HCT116 (cell line): ENCODE measurements around the gene VTI1B.

Experiments used
- CTCF ChIP-seq, 3 experiments: fragments of 200-600 bp in 1 of 3; sonication (generic) in 1 of 3; IDR thresholded peaks in 2 of 3; conservative IDR thresholded peaks in 1 of 3; 2 replicates each; pipeline ENCODE4 v1.5.1; 2012 to 2017; ENCODE audit warnings: low read depth in 2 of 3, low read length in 2 of 3, antibody characterized with exemption in 1 of 3, borderline replicate concordance in 1 of 3, control low read depth in 1 of 3, mild to moderate bottlenecking in 1 of 3, mixed read lengths in 1 of 3, mixed run types in 1 of 3, moderate library complexity in 1 of 3; ENCODE audit not compliant: insufficient read depth in 1 of 3
- EGR1 ChIP-seq: IDR thresholded peaks from 2 replicates; pipeline ENCODE4 v1.6.1; 2012; ENCODE audit warnings: low read depth
- JUND ChIP-seq: IDR thresholded peaks from 2 replicates; pipeline ENCODE4 v1.6.1; 2012
- POLR2A ChIP-seq: IDR thresholded peaks from 2 replicates; pipeline ENCODE4 v1.7.0; 2011; ENCODE audit warnings: borderline replicate concordance; ENCODE audit not compliant: insufficient read depth, insufficient read length; ENCODE audit errors: extremely low read depth
- POLR2AphosphoS5 ChIP-seq: IDR thresholded peaks from 2 replicates; pipeline ENCODE4 v1.6.1; 2011; ENCODE audit warnings: mild to moderate bottlenecking, low read depth, low read length, moderate library complexity
- RAD21 ChIP-seq: IDR thresholded peaks from 2 replicates; pipeline ENCODE4 v1.6.1; 2012; ENCODE audit warnings: low read depth, mild to moderate bottlenecking
- SIN3A ChIP-seq: IDR thresholded peaks from 2 replicates; pipeline ENCODE4 v1.6.1; 2012; ENCODE audit warnings: low read depth
- SP1 ChIP-seq: IDR thresholded peaks from 2 replicates; pipeline ENCODE4 v1.6.1; 2012; ENCODE audit warnings: low read depth

- TF ChIP-seq CTCF (IDR thresholded peaks at IDR 0.05 in 2 of 3, conservative IDR thresholded peaks at IDR 0.05 in 1 of 3; ENCODE audit: borderline replicate concordance in 1 of 3, insufficient read depth in 1 of 3, low read depth in 2 of 3, low read length in 2 of 3) (no peak), JUND (no peak), SP1 (no peak), POLR2AphosphoS5 (no peak), POLR2A (no peak), RAD21 (no peak), EGR1 (no peak), SIN3A (no peak)
Measured at GRCh38 chr14:67630186-67630585, 44.2 kb downstream of the VTI1B start.
